HepG2 (cell line): Measurements from ENCODE around the gene TMEM271. TPM values are rescaled to one million over a fixed set of nuclear protein-coding genes. Genes with fewer than 3 reads are reported as not detected.

Experiments
- ATAC-seq: fragments of 200-7000 bp; cut with Tn5 transposase; 3 replicates; pipeline ENCODE4 v1.9.1; 2020; ENCODE audit warnings: mild to moderate bottlenecking, moderate library complexity
- BruUV-seq: library from RNA; stranded (reverse); fragments of 400-500 nt; replicated peaks from 2 replicates; lab custom pipeline; 2021; lab: Mats Ljungman, UMichigan
- CTCF ChIA-PET: fragments of 300-600 bp; formaldehyde crosslinking; extraction: SDS; loops from one replicate; lab custom pipeline; 2021; ENCODE audit warnings: low total read pairs, inconsistent platforms, low intra/inter-chr PET ratio; lab: Yijun Ruan, JAX
- POLR2A ChIA-PET: fragments of 350-600 bp; sonication (Branson Sonifier 250); formaldehyde crosslinking; loops from one replicate; lab custom pipeline; 2020; ENCODE audit warnings: antibody characterized with exemption, inconsistent platforms; lab: Yijun Ruan, JAX
- DNase-seq: peaks from one replicate; pipeline ENCODE4 v3.0.0-alpha.2; 2015; ENCODE audit warnings: low spot score
- FAIRE-seq: peaks from 3 replicates; lab custom pipeline; 2011; peaks lifted over from hg19 to GRCh38; lab: Jason Lieb, UNC
- H2AFZ ChIP-seq: one replicate; pipeline ENCODE4 v1.6.1; 2011; ENCODE audit warnings: low read length, inconsistent platforms
- H3K27ac ChIP-seq: fragments of 300-600 bp; 3 replicates; pipeline ENCODE4 v1.8.0; 2011; ENCODE audit warnings: mixed run types, mild to moderate bottlenecking, mixed read lengths, low read length, inconsistent platforms; ENCODE audit not compliant: insufficient read depth; ENCODE audit errors: extremely low read length
- H3K27me3 ChIP-seq, 2 experiments: fragments of 200-600 bp in 1 of 2; 2 replicates in 1 of 2; 3 replicates in 1 of 2; pipeline versions ENCODE4 v1.6.0 to v1.8.0; 2011; ENCODE audit warnings: low read length in 2 of 2, mild to moderate bottlenecking in 2 of 2, moderate library complexity in 2 of 2, inconsistent platforms in 1 of 2; ENCODE audit not compliant: insufficient read depth in 2 of 2, control insufficient read depth in 1 of 2
- H3K36me3 ChIP-seq, 2 experiments: fragments of 200-600 bp in 1 of 2; replicated peaks in 1 of 2; 2 replicates in 1 of 2; 3 replicates in 1 of 2; pipeline versions ENCODE4 v1.5.1 to v1.8.0; 2011; ENCODE audit warnings: low read length in 2 of 2, inconsistent platforms in 1 of 2; ENCODE audit not compliant: insufficient read depth in 2 of 2, control insufficient read depth in 1 of 2
- H3K4me1 ChIP-seq: 2 replicates; pipeline ENCODE4 v1.5.1; 2012; ENCODE audit warnings: low read length, inconsistent platforms; ENCODE audit not compliant: insufficient read depth
- H3K4me2 ChIP-seq: 2 replicates; pipeline ENCODE4 v1.6.0; 2011; ENCODE audit warnings: low read depth, low read length, inconsistent platforms
- H3K4me3 ChIP-seq, 3 experiments: fragments of 200-600 bp in 1 of 3; sonication (generic), shearing (Covaris generic) in 1 of 3; replicated peaks in 1 of 3; 2 replicates each; pipeline ENCODE4 v1.5.1; 2011 to 2016; ENCODE audit warnings: low read length in 3 of 3, inconsistent platforms in 2 of 3, low read depth in 2 of 3, mild to moderate bottlenecking in 2 of 3, control low read depth in 1 of 3, mixed read lengths in 1 of 3; ENCODE audit not compliant: insufficient read depth in 1 of 3
- H3K79me2 ChIP-seq: one replicate; pipeline ENCODE4 v1.6.1; 2011; ENCODE audit warnings: low read length, inconsistent platforms; ENCODE audit not compliant: insufficient read depth
- H3K9ac ChIP-seq: 2 replicates; pipeline ENCODE4 v1.6.0; 2011; ENCODE audit warnings: mild to moderate bottlenecking, low read depth, low read length, inconsistent platforms; ENCODE audit not compliant: insufficient read depth
- H3K9me3 ChIP-seq: 2 replicates; pipeline ENCODE4 v1.5.1; 2012; ENCODE audit warnings: mild to moderate bottlenecking, low read length
- H4K20me1 ChIP-seq: 2 replicates; pipeline ENCODE4 v1.6.0; 2011; ENCODE audit warnings: inconsistent platforms, mild to moderate bottlenecking, low read length, moderate library complexity; ENCODE audit not compliant: insufficient read depth
- ASH2L ChIP-seq: fragments of 300-600, 200-600 bp; sonication (generic); IDR thresholded peaks from 2 replicates; pipeline ENCODE4 v1.7.0; 2017; ENCODE audit warnings: low read depth, mild to moderate bottlenecking, moderate library complexity, mixed read lengths, low read length; ENCODE audit not compliant: insufficient read length
- MED1 ChIP-seq: sonication (generic); formaldehyde crosslinking; IDR thresholded peaks from 2 replicates; pipeline ENCODE4 v1.4.0; 2020; ENCODE audit warnings: missing genetic modification reagents
- PTBP1 ChIP-seq: fragments of 200-400 bp; formaldehyde crosslinking; IDR thresholded peaks from 2 replicates; pipeline ENCODE4 v1.6.1; 2018; ENCODE audit warnings: low read length, low read depth; ENCODE audit not compliant: poor library complexity, severe bottlenecking
- SMAD3 ChIP-seq: sonication (generic); formaldehyde crosslinking; IDR thresholded peaks from 2 replicates; pipeline ENCODE4 v1.4.0; 2020; ENCODE audit warnings: missing genetic modification reagents
- TARDBP ChIP-seq: sonication (generic); formaldehyde crosslinking; IDR thresholded peaks from 2 replicates; pipeline ENCODE4 v1.8.0; 2022; ENCODE audit warnings: mild to moderate bottlenecking, missing genetic modification reagents
- THRA ChIP-seq: sonication (generic); formaldehyde crosslinking; IDR thresholded peaks from 2 replicates; pipeline ENCODE4 v1.4.0; 2020; ENCODE audit warnings: missing genetic modification reagents, borderline replicate concordance
- ZNF275 ChIP-seq: sonication (generic); formaldehyde crosslinking; IDR thresholded peaks from 2 replicates; pipeline ENCODE4 v1.8.0; 2022; ENCODE audit warnings: missing genetic modification reagents, mild to moderate bottlenecking, inconsistent platforms, borderline replicate concordance
- ZNF512 ChIP-seq: sonication (generic); formaldehyde crosslinking; IDR thresholded peaks from 2 replicates; pipeline ENCODE4 v1.4.0; 2020; ENCODE audit warnings: mild to moderate bottlenecking, missing genetic modification reagents
- ZNF543 ChIP-seq: sonication (generic); formaldehyde crosslinking; IDR thresholded peaks from 2 replicates; pipeline ENCODE4 v1.4.0; 2020; ENCODE audit warnings: mild to moderate bottlenecking, missing genetic modification reagents
- ZNF704 ChIP-seq: sonication (generic); formaldehyde crosslinking; IDR thresholded peaks from 2 replicates; pipeline ENCODE4 v1.8.1; 2023; ENCODE audit warnings: mild to moderate bottlenecking, inconsistent platforms, moderate library complexity, missing genetic modification reagents, borderline replicate concordance
- ZNF879 ChIP-seq: sonication (generic); formaldehyde crosslinking; IDR thresholded peaks from 2 replicates; pipeline ENCODE4 v1.8.1; 2023; ENCODE audit warnings: missing genetic modification reagents
- WGBS: methylation state at CpG from one replicate; pipeline ENCODE4 v1.1.6; 2017; ENCODE audit warnings: low lambda C conversion rate; 5-methylcytosine and 5-hydroxymethylcytosine counted together
- in situ Hi-C: cut with HindIII; loops from 2 replicates; pipeline ENCODE4 v1.10.0; 2017; ENCODE audit warnings: low pct_unique_long_range_greater_than_20kb; ENCODE audit not compliant: extremely low pct_ligation_motif_present
- intact Hi-C: fragments of 100-400 bp; cut with micrococcal nuclease; formaldehyde crosslinking; loops from one replicate; pipeline ENCODE4 v1.10.0; 2022; ENCODE audit not compliant: unreplicated experiment
- polyA plus RNA-seq, 8 experiments: library from polyadenylated mRNA; depleted of rRNA in 3 of 8; stranded (reverse) in 7 of 8; unstranded in 1 of 8; fragments of >200 nt; fragmentation: Illumina TruSeq in 4 of 8; extraction: Trizol in 4 of 8; gene quantifications; 2 replicates each; pipeline versions ENCODE4 v1.2.1 to v1.2.3, GENCODE V29; 2011 to 2016; ENCODE audit warnings: low read depth in 4 of 8, missing spikeins in 1 of 8, mixed read lengths in 1 of 8; ENCODE audit not compliant: insufficient read depth in 1 of 8
- total RNA-seq, 5 experiments: library from RNA; depleted of rRNA; stranded (reverse); fragments of >200 nt; fragmentation: Illumina TruSeq; extraction: Trizol; gene quantifications; 2 replicates each; pipeline ENCODE4 v1.2.3, GENCODE V29; 2016; ENCODE audit warnings: low read depth in 1 of 5

The TMEM271 gene
- total and polyA plus RNA-seq, 2 of the 13 experiments (the other 11 are each of a cell fraction or from before 2014, with no cell fraction given) = not detected

GRCh38 chr4:572594-572993 is 3.5 kb downstream of the TMEM271 start:
- no peak overlapping the region for H2AFZ ChIP-seq
- no peak for ATAC-seq
- no peak for DNase-seq
- POLR2A ChIA-PET = no interaction called here
- no peak overlapping the region for H3K4me3 ChIP-seq
- no peak overlapping the region for H3K9ac ChIP-seq
- intact Hi-C loops (no loop called here), in situ Hi-C loops (no loop called here)
- WGBS = 32% methylated on average over 4 of the region's 6 CpGs
- peaks cover 8 to 60% of the 10 kb centered on the region in 2 experiments for H3K27me3 ChIP-seq
- H3K4me2 ChIP-seq = no peak overlapping the region
- no peaks in the 10 kb centered on the region for H3K9me3 ChIP-seq
- FAIRE-seq = no peak
- BruUV-seq = no TSS peak
- no peak for TF ChIP-seq ZNF512
- TF ChIP-seq ASH2L = no peak
- no peak for TF ChIP-seq ZNF704 (CRISPR knock-in tag)
- CTCF ChIA-PET = no interaction called here
- no peaks in the 10 kb centered on the region for H4K20me1 ChIP-seq
- no peak overlapping the region for H3K27ac ChIP-seq
- H3K79me2 ChIP-seq = no peaks in the 10 kb centered on the region
- peaks cover 8% of the 10 kb centered on the region for H3K4me1 ChIP-seq
- H3K36me3 ChIP-seq = no peaks in the 10 kb centered on the region

- ChIA-PET POLR2A (no interaction called here), CTCF (no interaction called here)
- Histone ChIP-seq H3K27me3 (peaks cover 8 to 57% of the 10 kb centered on the region in 2 experiments; a peak in 4 of 5 replicates), H4K20me1 (no peaks in the 10 kb centered on the region), H3K79me2 (no peaks in the 10 kb centered on the region), H2AFZ (no peak overlapping the region), H3K4me3 (no peak overlapping the region), H3K36me3 (no peaks in the 10 kb centered on the region), H3K9ac (no peak overlapping the region), H3K9me3 (no peaks in the 10 kb centered on the region), H3K4me1 (peaks cover 2% of the 10 kb centered on the region), H3K27ac (no peak overlapping the region), H3K4me2 (no peak overlapping the region)
- DNase-seq (no peak), FAIRE-seq (no peak), ATAC-seq (no peak)
- in situ Hi-C loops (no loop called here), intact Hi-C loops (no loop called here)
- BruUV-seq = no TSS peak
- TF ChIP-seq ZNF543 = no peak
- no peak for TF ChIP-seq TARDBP (CRISPR knock-in tag)
- no peak for TF ChIP-seq MED1
- no peak for TF ChIP-seq PTBP1
- TF ChIP-seq THRA (CRISPR knock-in tag) = no peak
- no peak for TF ChIP-seq ZNF275 (CRISPR knock-in tag)
- TF ChIP-seq ZNF879 (CRISPR knock-in tag) = no peak
- TF ChIP-seq SMAD3 = no peak
- 38% methylated on average over 29 of the region's 29 CpGs for WGBS
These were observed 4.1 kb downstream of the TMEM271 start for GRCh38 chr4:571838-572572.
